ENCODE data around the gene CCL25. TPM values are rescaled to one million over a fixed set of nuclear protein-coding genes. Genes with fewer than 3 reads are reported as not detected.
A peak's percentile ranks its signal among the peaks of the same experiment; 100 is the strongest.

CCL25 gene, protein sequence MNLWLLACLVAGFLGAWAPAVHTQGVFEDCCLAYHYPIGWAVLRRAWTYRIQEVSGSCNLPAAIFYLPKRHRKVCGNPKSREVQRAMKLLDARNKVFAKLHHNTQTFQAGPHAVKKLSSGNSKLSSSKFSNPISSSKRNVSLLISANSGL
- total RNA-seq: not detected

DNA sequence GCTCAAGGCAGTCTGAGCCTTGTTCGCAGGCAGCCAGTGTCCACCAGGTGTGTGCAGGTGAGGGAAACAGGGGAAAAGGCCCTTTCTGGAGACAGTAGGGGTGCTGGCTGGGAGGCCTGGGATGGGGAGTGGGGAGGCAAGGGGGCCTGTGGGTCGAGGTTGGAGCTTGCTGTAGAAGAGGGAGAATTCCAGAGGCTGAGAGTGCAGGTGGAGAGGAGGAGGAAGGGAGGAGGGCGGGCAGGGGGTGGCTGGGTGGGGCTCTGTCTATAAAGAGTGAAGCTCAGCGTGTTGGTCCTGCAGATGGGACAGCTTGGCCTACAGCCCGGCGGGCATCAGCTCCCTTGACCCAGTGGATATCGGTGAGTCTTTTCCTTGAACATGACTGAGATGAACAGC is at the start of gene CCL25:
Gene CCL25, plus strand, starts transcription at position 297 of the 396 bp plus-strand sequence. CDS start 290 bp downstream, outside the sequence.
- no peak for DNase-seq (ENCODE audit: low spot score)
- TF ChIP-seq, protein P1, sequence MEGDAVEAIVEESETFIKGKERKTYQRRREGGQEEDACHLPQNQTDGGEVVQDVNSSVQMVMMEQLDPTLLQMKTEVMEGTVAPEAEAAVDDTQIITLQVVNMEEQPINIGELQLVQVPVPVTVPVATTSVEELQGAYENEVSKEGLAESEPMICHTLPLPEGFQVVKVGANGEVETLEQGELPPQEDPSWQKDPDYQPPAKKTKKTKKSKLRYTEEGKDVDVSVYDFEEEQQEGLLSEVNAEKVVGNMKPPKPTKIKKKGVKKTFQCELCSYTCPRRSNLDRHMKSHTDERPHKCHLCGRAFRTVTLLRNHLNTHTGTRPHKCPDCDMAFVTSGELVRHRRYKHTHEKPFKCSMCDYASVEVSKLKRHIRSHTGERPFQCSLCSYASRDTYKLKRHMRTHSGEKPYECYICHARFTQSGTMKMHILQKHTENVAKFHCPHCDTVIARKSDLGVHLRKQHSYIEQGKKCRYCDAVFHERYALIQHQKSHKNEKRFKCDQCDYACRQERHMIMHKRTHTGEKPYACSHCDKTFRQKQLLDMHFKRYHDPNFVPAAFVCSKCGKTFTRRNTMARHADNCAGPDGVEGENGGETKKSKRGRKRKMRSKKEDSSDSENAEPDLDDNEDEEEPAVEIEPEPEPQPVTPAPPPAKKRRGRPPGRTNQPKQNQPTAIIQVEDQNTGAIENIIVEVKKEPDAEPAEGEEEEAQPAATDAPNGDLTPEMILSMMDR (IDR thresholded peaks at IDR 0.05): no peak
- ATAC-seq (ENCODE audit: low FRiP score): no peak

DNA sequence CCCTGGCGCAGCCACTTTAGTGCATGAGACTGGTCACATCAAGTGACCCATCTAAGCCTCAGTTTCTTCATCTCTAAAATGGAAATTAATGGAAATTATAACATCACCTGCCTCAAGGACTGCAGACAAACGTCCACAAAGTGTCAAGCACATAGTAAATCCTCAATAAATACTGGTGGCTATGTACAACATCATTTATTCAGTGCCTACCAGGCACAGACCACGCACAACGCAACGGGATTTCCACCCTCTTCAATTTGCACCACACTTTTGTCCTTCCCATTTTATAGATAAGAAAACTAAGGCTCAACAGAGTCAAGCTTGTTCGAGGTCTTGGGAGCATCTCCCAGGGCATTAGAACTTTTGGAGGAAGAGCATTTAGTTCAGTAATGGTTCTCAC is 48.6 kb upstream of the CCL25 start:
- no peak for DNase-seq (ENCODE audit: low spot score)
- TF ChIP-seq, protein P1 (IDR thresholded peaks at IDR 0.05): no peak
- no peak for ATAC-seq (ENCODE audit: low FRiP score)

DNA sequence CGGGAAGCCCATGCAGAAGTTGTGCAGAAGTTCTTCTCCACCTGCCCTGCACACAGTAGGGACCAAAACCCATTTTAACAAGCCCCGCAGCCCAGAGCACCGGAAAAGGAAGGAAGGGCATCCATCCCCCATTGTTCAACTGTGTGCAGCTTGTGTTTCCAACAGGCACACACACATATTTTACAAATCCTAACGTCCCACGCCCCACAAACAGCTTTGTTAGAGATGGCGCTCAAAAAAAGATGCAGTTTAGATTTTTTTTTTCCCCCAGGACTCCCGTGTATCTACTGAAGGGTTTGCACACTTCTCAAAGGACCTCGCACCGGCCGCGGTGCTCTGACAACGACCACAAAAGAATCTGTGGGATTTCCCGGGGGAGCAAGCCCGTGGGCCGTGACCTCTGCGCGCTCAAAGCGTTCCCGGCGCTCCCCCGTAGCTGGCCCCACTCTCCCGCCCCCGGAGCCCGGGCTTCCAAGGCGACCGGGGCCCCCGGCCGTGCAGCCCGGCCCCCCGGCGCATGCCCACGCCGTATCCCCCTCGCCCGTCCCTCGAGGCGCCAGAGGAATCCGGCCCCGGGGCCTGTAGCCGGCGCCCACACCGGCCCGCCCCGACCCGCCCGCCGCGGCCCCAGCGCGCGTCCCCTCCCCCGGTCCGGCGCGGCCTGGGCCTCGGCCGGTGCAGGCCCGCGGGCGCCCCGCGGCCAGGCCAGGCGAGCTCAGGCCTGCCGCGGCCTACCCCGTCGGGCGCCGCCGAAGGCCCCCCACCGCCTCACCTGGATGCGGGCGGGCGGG is 47.6 kb upstream of the CCL25 start:
- ATAC-seq (ENCODE audit: low FRiP score): peak; percentile 49
- TF ChIP-seq, protein P1 (IDR thresholded peaks at IDR 0.05): no peak
- DNase-seq (ENCODE audit: low spot score): no peak

DNA sequence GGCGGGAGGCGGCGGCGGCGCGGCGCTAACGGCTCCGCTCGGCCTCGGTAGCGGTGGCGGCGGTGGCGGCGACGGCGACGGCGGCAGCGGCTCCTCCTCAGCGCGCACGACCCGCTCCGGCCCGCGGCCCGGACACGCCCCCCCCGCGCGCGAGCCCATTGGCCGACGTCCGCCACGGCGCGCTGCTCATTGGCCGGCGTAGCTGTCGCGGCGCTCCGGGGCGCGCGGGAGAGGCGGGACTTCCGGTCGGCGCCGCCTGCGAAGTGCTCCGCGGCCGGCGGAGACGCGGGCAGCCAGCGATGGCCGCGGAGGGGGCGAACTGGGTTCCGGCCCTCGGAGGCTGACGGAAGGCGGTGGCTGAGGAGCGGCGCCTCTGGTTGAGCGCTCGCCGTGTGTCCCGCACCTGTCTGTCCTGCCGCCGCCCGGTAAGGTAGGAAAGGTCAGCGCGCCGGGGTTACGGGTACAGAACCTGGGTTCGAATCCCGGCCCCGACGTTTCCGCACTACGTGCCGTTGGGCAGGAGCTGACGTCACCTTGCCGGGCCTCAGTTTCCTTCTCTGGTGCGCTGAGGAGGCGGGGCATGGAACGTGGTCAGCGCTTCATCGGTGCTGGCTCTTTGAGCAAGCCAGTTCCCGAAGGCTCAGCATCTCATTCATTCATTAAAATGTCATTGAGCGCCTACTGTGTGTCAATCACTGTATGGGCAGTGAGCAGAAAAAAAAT is 46.9 kb upstream of the CCL25 start, which contains the start of gene ELAVL1:
Gene ELAVL1, minus strand, starts transcription at position 108 of the 723 bp plus-strand sequence. CDS start 13,826 bp downstream, outside the sequence.
- ATAC-seq (ENCODE audit: low FRiP score): peak; percentile 92
- DNase-seq (ENCODE audit: low spot score): peak; percentile 64
- TF ChIP-seq, protein P1 (IDR thresholded peaks at IDR 0.05): no peak

DNA sequence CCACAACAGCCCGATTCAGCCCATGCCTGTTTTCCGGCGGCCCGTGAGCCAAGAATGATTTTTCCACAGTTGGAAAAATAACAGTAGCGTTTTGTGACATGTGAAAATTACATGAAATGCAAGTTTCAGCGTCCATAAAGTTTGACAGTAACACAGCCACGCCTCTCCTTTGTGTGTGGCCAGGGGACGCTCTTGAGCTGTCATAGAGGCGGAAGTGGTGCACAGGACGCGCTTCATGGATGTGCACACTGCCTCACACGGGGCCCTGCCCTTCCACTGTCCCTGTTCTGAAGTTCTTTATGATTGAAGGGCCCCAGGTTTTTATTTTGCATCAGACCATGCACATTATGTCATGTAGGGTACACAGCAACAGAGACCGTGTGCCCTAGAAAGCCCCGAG is 34.8 kb upstream of the CCL25 start:
- TF ChIP-seq, protein P1 (IDR thresholded peaks at IDR 0.05): no peak
- DNase-seq (ENCODE audit: low spot score) (no peak), ATAC-seq (ENCODE audit: low FRiP score) (no peak)

DNA sequence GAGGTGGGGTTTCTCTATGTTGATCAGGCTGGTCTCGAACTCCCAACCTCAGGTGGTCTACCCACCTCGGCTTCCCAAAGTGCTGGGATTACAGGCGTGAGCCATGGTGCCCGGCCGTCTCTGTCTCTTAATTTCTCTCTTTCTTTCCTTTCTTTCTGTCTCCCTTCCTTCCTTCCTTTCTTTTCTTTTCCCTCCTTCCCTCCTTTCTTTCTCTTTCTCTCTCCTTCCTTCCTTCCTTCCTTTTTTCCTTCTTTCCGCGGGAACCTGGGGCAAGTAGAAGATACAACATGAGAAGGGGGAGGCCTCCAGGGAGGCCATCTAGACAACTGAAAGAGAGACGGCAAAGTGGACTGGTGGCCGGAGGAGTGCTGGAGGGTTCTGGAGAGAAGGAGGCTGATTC is 31.9 kb upstream of the CCL25 start:
- ATAC-seq (ENCODE audit: low FRiP score): no peak
- no peak for DNase-seq (ENCODE audit: low spot score)
- TF ChIP-seq, protein P1 (IDR thresholded peaks at IDR 0.05): no peak
